Loucy (cell line): ENCODE data around the gene RAB26.

ENCODE experiments used
- H2AFZ ChIP-seq: fragments of 200-600 bp; sonication (generic); 2 replicates; pipeline ENCODE4 v1.6.0; 2016; ENCODE audit warnings: antibody characterized with exemption, mild to moderate bottlenecking, low read length, moderate library complexity
- H3F3A ChIP-seq: fragments of 200-600 bp; 2 replicates; pipeline ENCODE4 v1.6.0; 2016; ENCODE audit warnings: antibody characterized with exemption, low read depth, mild to moderate bottlenecking
- H3K27me3 ChIP-seq: fragments of 200-600 bp; sonication (generic); 2 replicates; pipeline ENCODE4 v1.6.1; 2014; ENCODE audit warnings: low read length, mild to moderate bottlenecking; ENCODE audit not compliant: insufficient read depth, poor library complexity, severe bottlenecking
- H3K36me3 ChIP-seq: fragments of 200-600 bp; sonication (generic); 2 replicates; pipeline ENCODE4 v1.6.1; 2016; ENCODE audit warnings: low read length; ENCODE audit not compliant: insufficient read depth
- H3K4me1 ChIP-seq: fragments of 200-600 bp; sonication (generic); 2 replicates; pipeline ENCODE4 v1.5.1; 2014; ENCODE audit warnings: low read length, mild to moderate bottlenecking; ENCODE audit not compliant: insufficient read depth, poor library complexity, severe bottlenecking
- H3K4me2 ChIP-seq: fragments of 200-600 bp; sonication (generic); 2 replicates; pipeline ENCODE4 v1.6.0; 2014; ENCODE audit warnings: antibody characterized with exemption, low read length, low read depth, mild to moderate bottlenecking; ENCODE audit not compliant: poor library complexity, severe bottlenecking
- H3K4me3 ChIP-seq: fragments of 200-600 bp; sonication (generic); 2 replicates; pipeline ENCODE4 v1.5.1; 2014; ENCODE audit warnings: low read length, mild to moderate bottlenecking, mixed read lengths; ENCODE audit not compliant: poor library complexity, severe bottlenecking
- H3K79me2 ChIP-seq: fragments of 200-600 bp; sonication (generic); 2 replicates; pipeline ENCODE4 v1.6.1; 2014; ENCODE audit warnings: low read length; ENCODE audit not compliant: insufficient read depth
- H3K9ac ChIP-seq: fragments of 200-600 bp; sonication (generic); 2 replicates; pipeline ENCODE4 v1.6.0; 2014; ENCODE audit warnings: mild to moderate bottlenecking, low read depth, low read length, moderate library complexity; ENCODE audit not compliant: poor library complexity, severe bottlenecking
- H3K9me2 ChIP-seq: fragments of 200-600 bp; sonication (generic); replicated peaks from 2 replicates; pipeline ENCODE4 v1.6.1; 2016; ENCODE audit warnings: low read depth, low read length, mixed read lengths
- H3K9me3 ChIP-seq: fragments of 200-600 bp; sonication (generic); 2 replicates; pipeline ENCODE4 v1.6.1; 2014; ENCODE audit warnings: mild to moderate bottlenecking, antibody characterized with exemption, low read length, low read depth; ENCODE audit not compliant: insufficient read depth
- H4K20me1 ChIP-seq: fragments of 200-600 bp; sonication (generic); 2 replicates; pipeline ENCODE4 v1.6.0; 2014; ENCODE audit warnings: antibody characterized with exemption, low read length, mild to moderate bottlenecking; ENCODE audit not compliant: insufficient read depth, poor library complexity, severe bottlenecking
- EZH2phosphoT487 ChIP-seq: fragments of 200-600 bp; IDR thresholded peaks from 2 replicates; pipeline ENCODE4 v1.6.1; 2018; ENCODE audit warnings: antibody characterized with exemption, mild to moderate bottlenecking, moderate library complexity, borderline replicate concordance
- TF ChIP-seq, protein P1 (sequence below): fragments of 200-600 bp; sonication (generic); conservative IDR thresholded peaks from 2 replicates; pipeline ENCODE4 v1.5.1; 2014; ENCODE audit warnings: mild to moderate bottlenecking, antibody characterized with exemption, low read length

Gene RAB26

DNA sequence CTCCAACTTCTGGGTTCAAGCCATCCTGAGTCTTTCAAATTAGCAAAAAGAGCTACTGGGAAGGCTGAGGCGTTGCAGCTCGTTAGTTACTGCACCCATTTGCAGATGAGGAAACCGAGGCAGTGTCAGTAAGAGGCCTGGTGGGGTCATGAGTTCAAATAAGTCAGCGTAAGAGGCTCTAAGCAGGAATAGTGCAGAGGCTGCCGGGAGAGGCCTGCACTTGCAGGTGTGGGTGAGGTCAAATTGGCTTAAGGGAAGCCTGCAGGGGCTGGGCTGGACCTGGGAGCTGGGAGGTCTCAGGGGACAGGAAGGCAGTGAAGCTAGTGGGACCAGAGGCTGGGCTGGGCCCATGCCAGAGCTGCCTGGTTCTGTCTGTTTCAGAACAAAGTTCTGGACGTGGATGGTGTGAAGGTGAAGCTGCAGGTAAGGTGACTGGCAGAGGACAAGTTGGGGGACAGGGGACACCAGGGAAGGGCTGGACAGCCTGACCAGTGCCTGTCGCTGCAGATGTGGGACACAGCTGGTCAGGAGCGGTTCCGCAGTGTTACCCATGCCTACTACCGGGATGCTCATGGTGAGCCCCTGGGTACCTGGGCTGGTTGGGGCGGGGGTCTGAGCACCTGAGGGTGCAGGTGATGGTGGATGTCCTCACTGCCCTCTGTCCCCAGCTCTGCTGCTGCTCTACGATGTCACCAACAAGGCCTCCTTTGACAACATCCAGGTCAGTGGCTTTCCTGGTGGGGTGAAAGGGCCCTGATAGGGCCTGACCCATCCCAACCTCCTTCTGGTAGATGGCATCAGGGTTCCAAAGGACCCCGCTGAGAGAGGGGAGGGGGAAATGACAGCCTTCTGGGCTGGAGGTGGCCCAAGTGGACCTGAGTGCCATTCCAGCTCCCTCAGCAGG, 3.0 kb downstream of the RAB26 start:
- Histone ChIP-seq H3F3A (no peaks in the 10 kb centered on the region), H4K20me1 (peaks cover 47% of the 10 kb centered on the region), H2AFZ (no peak overlapping the region), H3K9me3 (no peaks in the 10 kb centered on the region), H3K4me3 (no peak overlapping the region), H3K36me3 (no peaks in the 10 kb centered on the region), H3K27me3 (peaks cover 4% of the 10 kb centered on the region), H3K9ac (no peak overlapping the region), H3K4me2 (no peak overlapping the region), H3K79me2 (peaks cover 47% of the 10 kb centered on the region), H3K4me1 (no peaks in the 10 kb centered on the region), H3K9me2 (no peaks in the 10 kb centered on the region)
- no peak for TF ChIP-seq EZH2phosphoT487
- TF ChIP-seq, protein P1, sequence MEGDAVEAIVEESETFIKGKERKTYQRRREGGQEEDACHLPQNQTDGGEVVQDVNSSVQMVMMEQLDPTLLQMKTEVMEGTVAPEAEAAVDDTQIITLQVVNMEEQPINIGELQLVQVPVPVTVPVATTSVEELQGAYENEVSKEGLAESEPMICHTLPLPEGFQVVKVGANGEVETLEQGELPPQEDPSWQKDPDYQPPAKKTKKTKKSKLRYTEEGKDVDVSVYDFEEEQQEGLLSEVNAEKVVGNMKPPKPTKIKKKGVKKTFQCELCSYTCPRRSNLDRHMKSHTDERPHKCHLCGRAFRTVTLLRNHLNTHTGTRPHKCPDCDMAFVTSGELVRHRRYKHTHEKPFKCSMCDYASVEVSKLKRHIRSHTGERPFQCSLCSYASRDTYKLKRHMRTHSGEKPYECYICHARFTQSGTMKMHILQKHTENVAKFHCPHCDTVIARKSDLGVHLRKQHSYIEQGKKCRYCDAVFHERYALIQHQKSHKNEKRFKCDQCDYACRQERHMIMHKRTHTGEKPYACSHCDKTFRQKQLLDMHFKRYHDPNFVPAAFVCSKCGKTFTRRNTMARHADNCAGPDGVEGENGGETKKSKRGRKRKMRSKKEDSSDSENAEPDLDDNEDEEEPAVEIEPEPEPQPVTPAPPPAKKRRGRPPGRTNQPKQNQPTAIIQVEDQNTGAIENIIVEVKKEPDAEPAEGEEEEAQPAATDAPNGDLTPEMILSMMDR: no peak

DNA sequence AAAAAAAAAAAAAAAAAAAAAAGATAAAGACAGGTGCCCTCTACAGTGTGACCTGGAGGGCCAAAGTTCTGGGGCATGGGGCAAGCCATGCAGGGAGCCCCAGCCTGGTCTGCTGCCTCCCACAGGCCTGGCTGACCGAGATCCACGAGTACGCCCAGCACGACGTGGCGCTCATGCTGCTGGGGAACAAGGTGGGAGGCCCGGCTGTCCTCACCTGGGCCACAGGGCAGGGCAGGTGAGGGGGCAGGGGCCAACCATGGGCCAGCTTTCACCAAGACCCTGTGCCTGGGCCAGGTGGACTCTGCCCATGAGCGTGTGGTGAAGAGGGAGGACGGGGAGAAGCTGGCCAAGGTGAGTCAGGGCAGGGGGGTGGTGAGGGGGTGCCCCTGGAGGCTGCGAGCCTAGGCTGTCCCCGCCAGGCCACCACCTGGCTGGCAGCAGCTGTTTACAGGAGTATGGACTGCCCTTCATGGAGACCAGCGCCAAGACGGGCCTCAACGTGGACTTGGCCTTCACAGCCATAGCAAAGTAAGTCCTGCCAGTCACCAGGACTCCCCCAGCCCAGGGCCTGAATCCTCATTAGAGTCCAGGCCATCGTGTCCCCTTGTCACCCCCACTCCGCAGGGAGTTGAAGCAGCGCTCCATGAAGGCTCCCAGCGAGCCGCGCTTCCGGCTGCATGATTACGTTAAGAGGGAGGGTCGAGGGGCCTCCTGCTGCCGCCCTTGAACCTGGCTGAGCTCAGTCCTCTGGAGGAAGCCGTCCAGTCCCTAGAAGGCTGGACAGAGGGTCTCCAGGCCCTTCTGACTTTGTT, 4.5 kb downstream of the RAB26 start:
- no peak for TF ChIP-seq EZH2phosphoT487
- Histone ChIP-seq H3K4me1 (peaks cover 5% of the 10 kb centered on the region), H2AFZ (no peak overlapping the region), H3F3A (no peaks in the 10 kb centered on the region), H3K9me3 (no peaks in the 10 kb centered on the region), H3K9ac (peak overlapping the region; percentile 97), H3K36me3 (no peaks in the 10 kb centered on the region), H3K4me3 (peak overlapping the region; percentile 96), H3K27me3 (peaks cover 4% of the 10 kb centered on the region), H3K4me2 (peak overlapping the region; percentile 96), H4K20me1 (peaks cover 47% of the 10 kb centered on the region), H3K9me2 (no peaks in the 10 kb centered on the region), H3K79me2 (peaks cover 61% of the 10 kb centered on the region)

DNA sequence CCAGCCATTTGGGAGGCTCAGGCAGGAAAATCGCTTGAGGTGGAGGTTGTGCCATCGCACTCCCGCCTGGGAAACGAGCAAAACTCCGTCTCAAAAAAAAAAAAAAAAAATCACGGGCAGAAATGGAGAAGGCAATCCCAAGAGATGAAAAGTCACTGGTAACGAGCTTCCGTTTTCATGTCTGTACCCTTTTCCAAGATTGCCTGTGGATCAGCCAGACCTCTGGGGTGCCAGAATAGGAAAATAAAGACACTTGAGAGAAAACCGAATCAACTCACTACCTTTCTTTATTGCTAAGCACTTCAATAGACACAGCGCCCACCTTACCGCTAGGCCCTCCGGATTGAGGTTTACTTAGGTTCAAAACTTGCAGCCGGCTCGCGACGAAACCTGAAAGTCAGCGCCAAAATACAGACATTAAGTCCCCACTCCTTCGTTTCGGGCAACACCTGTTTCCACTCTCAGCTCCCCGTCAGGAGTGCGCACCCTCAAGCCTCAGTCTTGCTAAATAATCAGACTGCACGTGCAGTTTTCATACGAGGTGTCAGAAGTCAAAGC, 6.2 kb downstream of the RAB26 start:
- Histone ChIP-seq H3K79me2 (peaks cover 78% of the 10 kb centered on the region), H3F3A (no peaks in the 10 kb centered on the region), H4K20me1 (peaks cover 50% of the 10 kb centered on the region), H3K4me3 (peak overlapping the region; percentile 96), H3K27me3 (peaks cover 4% of the 10 kb centered on the region), H3K9ac (peak overlapping the region; percentile 97), H3K4me1 (peaks cover 5% of the 10 kb centered on the region), H3K9me2 (no peaks in the 10 kb centered on the region), H3K9me3 (no peaks in the 10 kb centered on the region), H3K4me2 (peak overlapping the region; percentile 96), H3K36me3 (no peaks in the 10 kb centered on the region), H2AFZ (no peak overlapping the region)
- TF ChIP-seq EZH2phosphoT487: no peak
- TF ChIP-seq, protein P1: no peak
